Measurements from ENCODE around the gene SYCE3. TPM values are rescaled to one million over a fixed set of nuclear protein-coding genes. Genes with fewer than 3 reads are reported as not detected.
A peak's percentile ranks its signal among the peaks of the same experiment; 100 is the strongest.

The SYCE3 gene
- total and polyA plus RNA-seq, 9 of the 15 experiments (the other 6 are each of a cell fraction or from before 2014, with no cell fraction given): 0.56 TPM; not detected in 8

DNA sequence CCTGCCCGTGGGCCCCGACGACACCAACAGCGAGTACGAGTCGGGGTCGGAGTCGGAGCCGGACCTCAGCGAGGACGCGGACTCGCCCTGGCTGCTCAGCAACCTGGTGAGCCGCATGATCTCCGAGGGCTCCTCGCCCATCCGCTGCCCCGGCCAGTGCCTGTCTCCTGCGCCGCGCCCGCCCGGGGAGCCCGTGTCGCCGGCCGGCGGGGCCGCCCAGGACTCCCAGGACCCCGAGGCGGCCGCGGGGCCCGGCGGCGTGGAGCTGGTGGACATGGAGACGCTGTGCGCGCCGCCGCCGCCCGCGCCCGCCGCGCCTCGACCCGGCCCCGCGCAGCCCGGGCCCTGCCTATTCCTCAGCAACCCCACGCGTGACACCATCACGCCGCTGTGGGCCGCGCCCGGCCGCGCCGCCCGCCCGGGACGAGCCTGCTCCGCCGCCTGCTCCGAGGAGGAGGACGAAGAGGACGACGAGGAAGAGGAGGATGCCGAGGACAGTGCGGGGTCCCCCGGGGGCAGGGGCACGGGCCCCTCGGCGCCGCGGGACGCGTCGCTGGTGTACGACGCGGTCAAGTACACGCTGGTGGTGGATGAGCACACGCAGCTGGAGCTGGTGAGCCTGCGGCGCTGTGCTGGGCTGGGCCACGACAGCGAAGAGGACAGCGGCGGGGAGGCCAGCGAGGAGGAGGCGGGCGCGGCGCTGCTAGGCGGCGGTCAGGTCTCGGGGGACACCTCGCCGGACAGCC lies 41.7 kb upstream of the SYCE3 start:
- ChIA-PET POLR2A (interaction anchor here (1.0 kb wide), 1 partner anchor 8 kb away, joined by 4 read pairs; no protein-coding TSS in a partner anchor), CTCF (ENCODE audit: low intra/inter-chr PET ratio) (no interaction called here)
- Histone ChIP-seq H3K4me3 (no peak overlapping the region), H3K27ac (ENCODE audit: extremely low read depth, low read depth, low read length) (no peak overlapping the region), H3K27me3 (ENCODE audit: control insufficient read depth in 2 of 2, insufficient read depth in 2 of 2, low read length in 2 of 2) (peaks cover 15 to 74% of the 10 kb centered on the region in 2 experiments; a peak in 4 of 5 replicates), H2AFZ (ENCODE audit: low read depth, low read length) (no peak overlapping the region), H3K9me1 (ENCODE audit: control insufficient read depth, insufficient read depth, low read length) (no peaks in the 10 kb centered on the region), H3K9me3 (replicated peaks; ENCODE audit: control insufficient read depth, insufficient read depth, low read depth, low read length) (no peaks in the 10 kb centered on the region), H3K36me3 (ENCODE audit: control insufficient read depth, insufficient read depth, low read length) (no peaks in the 10 kb centered on the region), H3K79me2 (ENCODE audit: control insufficient read depth, insufficient read depth, low read length) (no peaks in the 10 kb centered on the region), H4K20me1 (replicated peaks; ENCODE audit: control insufficient read depth, insufficient read depth, low read length) (peaks cover 3% of the 10 kb centered on the region; the same call in 1 of the 2 replicates), H3K4me2 (ENCODE audit: insufficient read depth, low read length) (no peak overlapping the region), H3K4me1 (replicated peaks in 1 of 2; ENCODE audit: control insufficient read depth in 2 of 2, insufficient read depth in 2 of 2, low read length in 2 of 2) (peaks cover 0 to 17% of the 10 kb centered on the region in 2 experiments; a peak in 2 of 5 replicates), H3K9ac (ENCODE audit: insufficient read depth in 1 of 2, low read depth in 2 of 2, low read length in 2 of 2) (no peak overlapping the region)
- ATAC-seq (no peak), DNase-seq (ENCODE audit: extremely low read depth in 1 of 4, low spot score in 3 of 4) (no peak), FAIRE-seq (no peak)
- BruUV-seq (replicated peaks): no TSS peak
- in situ Hi-C loops (cut with MboI) (no loop called here), intact Hi-C loops (cut with micrococcal nuclease) (no loop called here)
- WGBS (ENCODE audit: insufficient coverage, low coverage, missing lambda C conversion rate): 47% methylated on average over 4 of the region's 103 CpGs
- peak; percentile 71 for TF ChIP-seq SAFB (IDR thresholded peaks at IDR 0.05; ENCODE audit: borderline replicate concordance, low read depth, low read length)
- no peak for TF ChIP-seq HDAC6 (IDR thresholded peaks at IDR 0.05; ENCODE audit: low read depth, low read length)

GRCh38 chr22:50603511-50604255 lies 41.0 kb upstream of the SYCE3 start:
- CTCF ChIA-PET (ENCODE audit: low intra/inter-chr PET ratio): no interaction called here

More at GRCh38 chr22:50603511-50604255, 41.0 kb upstream of the SYCE3 start:
- Histone ChIP-seq H2AFZ (ENCODE audit: low read depth, low read length) (no peak overlapping the region), H4K20me1 (replicated peaks; ENCODE audit: control insufficient read depth, insufficient read depth, low read length) (peaks cover 3% of the 10 kb centered on the region; the same call in 1 of the 2 replicates), H3K9ac (ENCODE audit: insufficient read depth in 1 of 2, low read depth in 2 of 2, low read length in 2 of 2) (no peak overlapping the region), H3K27ac (ENCODE audit: extremely low read depth, low read depth, low read length) (no peak overlapping the region), H3K4me1 (replicated peaks in 1 of 2; ENCODE audit: control insufficient read depth in 2 of 2, insufficient read depth in 2 of 2, low read length in 2 of 2) (peaks cover 0 to 17% of the 10 kb centered on the region in 2 experiments; a peak in 2 of 5 replicates), H3K4me3 (no peak overlapping the region), H3K4me2 (ENCODE audit: insufficient read depth, low read length) (no peak overlapping the region), H3K9me1 (ENCODE audit: control insufficient read depth, insufficient read depth, low read length) (no peaks in the 10 kb centered on the region), H3K27me3 (ENCODE audit: control insufficient read depth in 2 of 2, insufficient read depth in 2 of 2, low read length in 2 of 2) (peaks cover 15 to 67% of the 10 kb centered on the region in 2 experiments; a peak in 4 of 5 replicates), H3K9me3 (replicated peaks; ENCODE audit: control insufficient read depth, insufficient read depth, low read depth, low read length) (no peaks in the 10 kb centered on the region), H3K79me2 (ENCODE audit: control insufficient read depth, insufficient read depth, low read length) (no peaks in the 10 kb centered on the region), H3K36me3 (ENCODE audit: control insufficient read depth, insufficient read depth, low read length) (no peaks in the 10 kb centered on the region)
- in situ Hi-C loops (cut with MboI): no loop called here
- no TSS peak for BruUV-seq (replicated peaks)
- intact Hi-C loops (cut with micrococcal nuclease): no loop called here
- POLR2A ChIA-PET: interaction anchor here (1.0 kb wide), 1 partner anchor 9 kb away, joined by 4 read pairs; no protein-coding TSS in a partner anchor
- DNase-seq (ENCODE audit: extremely low read depth in 1 of 4, low spot score in 3 of 4) (no peak), ATAC-seq (no peak), FAIRE-seq (no peak)
- 20% methylated on average over 14 of the region's 70 CpGs for WGBS (ENCODE audit: insufficient coverage, low coverage, missing lambda C conversion rate)
- TF ChIP-seq OTX1 (CRISPR knock-in tag; IDR thresholded peaks at IDR 0.05): no peak
- no peak for TF ChIP-seq CXXC5 (CRISPR knock-in tag; IDR thresholded peaks at IDR 0.05)
- TF ChIP-seq BRF1 (IDR thresholded peaks at IDR 0.05; ENCODE audit: borderline replicate concordance, extremely low read depth, insufficient read length): no peak
- TF ChIP-seq ZNF263 (CRISPR knock-in tag; IDR thresholded peaks at IDR 0.05; ENCODE audit: borderline replicate concordance): 0 out of 2 replicates have a peak, but pooled peaks have one; percentile 6
- TF ChIP-seq ZFP1 (CRISPR knock-in tag; IDR thresholded peaks at IDR 0.05): no peak
- TF ChIP-seq ZNF253 (CRISPR knock-in tag; conservative IDR thresholded peaks at IDR 0.05): no peak
- TF ChIP-seq, protein P1, sequence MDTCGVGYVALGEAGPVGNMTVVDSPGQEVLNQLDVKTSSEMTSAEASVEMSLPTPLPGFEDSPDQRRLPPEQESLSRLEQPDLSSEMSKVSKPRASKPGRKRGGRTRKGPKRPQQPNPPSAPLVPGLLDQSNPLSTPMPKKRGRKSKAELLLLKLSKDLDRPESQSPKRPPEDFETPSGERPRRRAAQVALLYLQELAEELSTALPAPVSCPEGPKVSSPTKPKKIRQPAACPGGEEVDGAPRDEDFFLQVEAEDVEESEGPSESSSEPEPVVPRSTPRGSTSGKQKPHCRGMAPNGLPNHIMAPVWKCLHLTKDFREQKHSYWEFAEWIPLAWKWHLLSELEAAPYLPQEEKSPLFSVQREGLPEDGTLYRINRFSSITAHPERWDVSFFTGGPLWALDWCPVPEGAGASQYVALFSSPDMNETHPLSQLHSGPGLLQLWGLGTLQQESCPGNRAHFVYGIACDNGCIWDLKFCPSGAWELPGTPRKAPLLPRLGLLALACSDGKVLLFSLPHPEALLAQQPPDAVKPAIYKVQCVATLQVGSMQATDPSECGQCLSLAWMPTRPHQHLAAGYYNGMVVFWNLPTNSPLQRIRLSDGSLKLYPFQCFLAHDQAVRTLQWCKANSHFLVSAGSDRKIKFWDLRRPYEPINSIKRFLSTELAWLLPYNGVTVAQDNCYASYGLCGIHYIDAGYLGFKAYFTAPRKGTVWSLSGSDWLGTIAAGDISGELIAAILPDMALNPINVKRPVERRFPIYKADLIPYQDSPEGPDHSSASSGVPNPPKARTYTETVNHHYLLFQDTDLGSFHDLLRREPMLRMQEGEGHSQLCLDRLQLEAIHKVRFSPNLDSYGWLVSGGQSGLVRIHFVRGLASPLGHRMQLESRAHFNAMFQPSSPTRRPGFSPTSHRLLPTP (IDR thresholded peaks at IDR 0.05; ENCODE audit: borderline replicate concordance, extremely low read depth, insufficient read length): no peak
- no peak for TF ChIP-seq CCAR2 (IDR thresholded peaks at IDR 0.05; ENCODE audit: low read depth, low read length)

All from K562 (cell line).